ENCODE data around the gene IGFL1.
"Not testable (repeated sequence)": the region's sequence is repeated elsewhere in the genome, so short reads cannot be mapped to it uniquely, and the experiment has no call there.

IGFL1 gene

GRCh38 chr19:46226438-46226973 is 3.0 kb upstream of the IGFL1 start:
- DNase-seq: no peak

GRCh38 chr19:46232029-46232428 is 2.5 kb downstream of the IGFL1 start:
- no peak for DNase-seq

- DNase-seq: no peak
These were observed 2.9 kb downstream of the IGFL1 start for GRCh38 chr19:46232468-46232867.

- no peak for DNase-seq
These were observed 3.5 kb downstream of the IGFL1 start for GRCh38 chr19:46232938-46233621.

GRCh38 chr19:46233871-46234270 is 4.3 kb downstream of the IGFL1 start:
- DNase-seq: not testable (repeated sequence)

GRCh38 chr19:46238141-46238540 is 8.6 kb downstream of the IGFL1 start:
- not testable (repeated sequence) for DNase-seq

- no peak for DNase-seq
These were observed 9.9 kb downstream of the IGFL1 start for GRCh38 chr19:46239193-46240024.

GRCh38 chr19:46240693-46241092 is 11.2 kb downstream of the IGFL1 start:
- DNase-seq: no peak

GRCh38 chr19:46241626-46242025 is 12.1 kb downstream of the IGFL1 start:
- DNase-seq: no peak

GRCh38 chr19:46243081-46243654 is 13.6 kb downstream of the IGFL1 start:
- not testable (repeated sequence) for DNase-seq

- DNase-seq: no peak
These were observed 20.7 kb downstream of the IGFL1 start for GRCh38 chr19:46250076-46250735.

- DNase-seq: no peak
These were observed 21.9 kb downstream of the IGFL1 start for GRCh38 chr19:46251416-46251815.

GRCh38 chr19:46254776-46255175 is 25.2 kb downstream of the IGFL1 start:
- DNase-seq: no peak

GRCh38 chr19:46256855-46257254 is 27.3 kb downstream of the IGFL1 start:
- DNase-seq: no peak

- not testable (repeated sequence) for DNase-seq
These were observed 32.0 kb downstream of the IGFL1 start for GRCh38 chr19:46261501-46261900.

- not testable (repeated sequence) for DNase-seq
These were observed 33.2 kb downstream of the IGFL1 start for GRCh38 chr19:46262684-46263296.

GRCh38 chr19:46264801-46265200 is 35.3 kb downstream of the IGFL1 start:
- not testable (repeated sequence) for DNase-seq

- DNase-seq: peak; percentile 75
These were observed 35.8 kb downstream of the IGFL1 start for GRCh38 chr19:46265217-46265828.

GRCh38 chr19:46269101-46269500 is 39.6 kb downstream of the IGFL1 start:
- DNase-seq: no peak

- DNase-seq: no peak
These were observed 41.1 kb downstream of the IGFL1 start for GRCh38 chr19:46270521-46271256.

GRCh38 chr19:46271481-46272197 is 42.1 kb downstream of the IGFL1 start:
- DNase-seq: no peak

Data from NCI-H1436 (cell line).